HG03103 (cell line): ENCODE measurements around the gene TCEANC2.
"Not testable (repeated sequence)": the region's sequence is repeated elsewhere in the genome, so short reads cannot be mapped to it uniquely, and the experiment has no call there.

Source experiments
- ATAC-seq: cut with Tn5 transposase; IDR thresholded peaks from one replicate; pipeline ENCODE4 v1.9.1; 2021; ENCODE audit warnings: low read depth; ENCODE audit not compliant: unreplicated experiment

The TCEANC2 gene

DNA sequence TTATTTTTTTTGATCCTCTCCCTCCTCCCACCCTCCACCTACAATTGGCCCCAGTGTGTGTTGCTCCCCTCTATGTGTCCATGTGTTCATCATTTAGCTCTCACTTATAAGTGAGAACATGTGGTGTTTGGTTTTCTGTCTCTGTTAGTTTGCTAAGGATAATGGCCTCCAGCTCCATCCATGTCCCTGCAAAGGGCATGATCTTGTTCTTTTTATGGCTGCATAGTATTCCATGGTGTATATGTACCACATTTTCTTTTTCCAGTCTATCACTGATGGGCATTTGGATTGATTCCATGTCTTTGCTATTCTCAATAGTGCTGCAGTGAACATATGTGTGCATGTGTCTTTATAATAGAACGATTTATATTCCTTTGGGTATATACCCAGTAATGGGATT, 28.6 kb upstream of the TCEANC2 start:
- not testable (repeated sequence) for ATAC-seq

DNA sequence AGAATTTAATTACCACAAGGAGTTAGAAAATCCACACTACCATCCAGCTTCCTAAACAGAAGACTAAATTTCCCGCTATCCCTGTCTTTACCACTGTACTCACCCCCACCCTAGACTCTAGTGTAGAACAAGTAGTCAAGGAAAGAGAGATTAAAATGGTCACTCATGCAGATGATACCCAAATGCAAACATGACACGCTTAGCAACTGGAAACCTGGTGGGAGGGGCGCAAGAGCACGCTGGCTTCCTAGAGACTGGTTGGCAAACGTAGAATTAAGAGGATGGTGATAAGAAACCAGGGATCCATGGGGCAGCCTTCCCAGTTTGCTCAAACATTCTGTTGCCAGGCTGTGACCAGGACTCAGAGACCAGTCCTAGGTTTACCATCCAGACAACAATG, 25.6 kb upstream of the TCEANC2 start:
- ATAC-seq, result no peak

DNA sequence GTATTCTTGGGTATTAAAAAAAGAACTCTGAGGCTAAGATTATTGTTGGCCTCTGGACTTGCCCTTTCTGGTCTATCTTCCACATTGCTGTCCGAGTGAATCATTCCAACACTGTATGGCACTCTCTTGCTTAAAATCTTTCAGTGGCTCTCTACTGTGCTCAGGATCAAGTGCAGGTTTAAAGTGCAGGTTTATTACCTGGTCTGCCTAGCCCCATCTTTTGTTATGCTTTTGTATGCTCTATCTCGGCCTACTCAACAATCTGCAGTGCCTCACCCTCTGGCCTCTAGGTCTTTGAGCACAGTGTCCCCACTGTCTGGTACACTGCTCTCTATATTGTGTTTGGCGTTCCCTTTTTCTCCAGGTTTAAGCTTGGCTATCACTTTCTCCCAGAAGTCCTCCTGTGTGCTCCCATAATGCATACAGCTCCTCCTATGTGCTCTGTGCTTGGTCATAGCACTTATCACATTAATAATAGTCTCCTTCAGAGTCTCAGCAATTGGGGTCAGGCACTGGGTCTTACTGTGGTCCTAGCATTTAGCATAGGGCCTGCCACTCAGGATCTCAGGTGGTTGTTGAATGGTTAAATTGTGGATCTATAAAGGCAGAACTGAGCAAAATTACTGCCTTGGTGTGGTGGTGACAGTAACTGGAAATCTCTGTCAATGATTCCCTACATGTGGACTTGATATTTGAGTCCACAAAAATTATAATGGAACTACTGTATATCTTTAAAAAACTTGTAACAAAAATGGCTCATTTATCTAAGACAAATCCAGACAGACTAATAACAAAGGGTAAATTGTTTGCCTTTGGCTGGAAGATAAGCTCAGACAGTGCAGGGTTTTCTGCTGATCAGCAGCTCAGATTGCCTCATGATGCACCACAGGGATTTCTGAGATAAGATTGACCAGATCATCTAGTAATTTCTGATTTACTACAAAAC, 24.8 kb upstream of the TCEANC2 start:
- ATAC-seq, result no peak

DNA sequence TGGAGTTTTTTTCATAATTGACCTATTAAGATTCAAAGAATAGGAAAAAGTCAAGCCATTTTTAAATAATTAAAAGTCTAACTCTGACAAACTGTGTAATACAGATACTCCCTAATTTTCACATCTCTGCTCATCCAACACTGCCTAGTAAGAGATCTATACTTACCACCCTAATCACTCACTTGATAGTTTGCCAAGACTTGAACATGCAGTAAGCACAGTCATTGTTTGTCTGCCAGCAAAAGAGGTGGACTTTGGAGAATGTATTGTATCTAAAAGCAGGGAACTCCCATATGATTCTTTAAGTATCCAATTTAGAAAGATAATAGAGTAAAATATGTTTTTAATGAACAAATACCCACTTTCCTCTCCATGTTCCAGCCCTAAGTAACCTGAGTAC, 15.9 kb upstream of the TCEANC2 start:
- no peak for ATAC-seq

DNA sequence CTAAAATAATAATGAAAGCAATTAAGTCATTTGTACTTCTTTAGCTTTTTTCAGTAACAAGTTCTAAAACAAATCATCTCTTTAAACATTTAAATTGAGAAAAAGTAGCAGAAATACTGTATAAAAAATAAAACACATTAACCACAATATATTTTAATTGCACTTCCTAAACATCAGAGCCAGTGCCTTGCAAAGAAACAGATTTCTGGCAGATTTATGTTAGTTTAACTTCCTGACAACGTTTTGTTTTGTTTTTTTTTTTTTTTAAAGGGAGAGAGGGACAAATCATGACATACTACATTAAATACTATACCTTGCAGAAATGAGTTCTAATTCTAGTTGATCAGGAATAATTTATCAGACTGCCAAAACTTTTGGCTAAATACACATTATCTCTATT, 11.6 kb upstream of the TCEANC2 start:
- ATAC-seq, result no peak

DNA sequence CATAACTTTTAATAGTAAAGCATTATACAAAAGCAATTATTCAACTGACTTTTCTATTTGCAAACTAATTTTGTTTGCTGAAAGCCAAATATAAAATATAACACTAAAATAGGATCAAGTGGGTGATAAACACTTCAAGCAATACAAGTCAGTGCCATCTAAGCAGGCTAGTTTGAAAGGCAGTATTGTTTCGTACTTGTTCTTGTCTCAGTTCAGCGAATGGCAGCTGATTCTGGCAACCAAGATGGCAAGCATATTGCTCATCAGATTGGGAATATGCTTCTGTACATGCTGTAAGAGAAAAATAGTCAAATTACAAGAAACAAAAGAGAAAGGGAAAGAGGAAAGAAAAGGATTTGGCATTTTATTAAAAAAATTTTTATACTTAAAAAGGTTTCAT, 7.9 kb upstream of the TCEANC2 start:
- ATAC-seq, result no peak

GRCh38 chr1:54046671-54047383, 6.6 kb upstream of the TCEANC2 start:
- ATAC-seq, result no peak

DNA sequence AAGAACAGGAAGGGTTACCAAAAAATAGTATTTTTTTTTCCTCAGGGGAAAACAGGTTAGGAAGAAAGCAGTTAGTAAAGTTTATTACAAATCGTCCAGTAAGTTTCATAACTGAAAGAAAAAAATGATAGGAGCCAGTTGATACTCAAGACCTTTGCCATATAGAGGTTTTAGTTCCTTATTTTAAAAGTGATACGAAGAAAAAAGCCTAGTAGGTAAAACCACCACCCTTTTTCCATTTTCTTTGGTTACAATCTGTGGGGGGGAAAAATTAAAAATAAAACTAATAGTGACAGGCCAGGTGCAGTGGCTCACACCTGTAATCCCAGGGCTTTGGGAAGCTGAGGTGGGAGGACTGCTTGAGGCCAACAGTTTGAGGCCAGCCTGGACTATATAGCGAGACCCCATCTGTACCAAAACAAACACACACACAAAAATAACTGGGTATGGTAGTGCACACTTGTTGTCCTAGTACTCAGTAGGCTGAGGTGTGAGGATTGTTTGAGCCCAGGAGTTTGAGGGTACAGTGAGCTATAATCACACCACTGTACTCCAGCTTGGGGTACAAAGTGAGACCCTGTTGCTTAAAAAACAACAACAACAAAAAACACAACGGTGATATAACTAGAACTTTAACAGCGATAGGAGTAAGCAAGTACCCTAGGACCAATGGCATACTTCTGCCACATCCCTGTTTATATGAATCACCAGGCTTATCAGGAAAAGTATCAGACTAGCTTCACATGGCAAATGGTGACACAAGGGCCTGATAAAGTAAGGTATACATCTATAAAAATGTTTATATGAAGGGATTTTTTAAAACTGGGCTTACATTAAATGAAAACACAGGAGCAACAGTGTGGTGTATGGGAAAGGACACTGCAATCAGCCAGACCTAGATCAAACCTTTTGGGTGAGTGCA, 5.8 kb upstream of the TCEANC2 start:
- ATAC-seq, result no peak

GRCh38 chr1:54050435-54050834, 3.0 kb upstream of the TCEANC2 start:
- ATAC-seq, result not testable (repeated sequence)

DNA sequence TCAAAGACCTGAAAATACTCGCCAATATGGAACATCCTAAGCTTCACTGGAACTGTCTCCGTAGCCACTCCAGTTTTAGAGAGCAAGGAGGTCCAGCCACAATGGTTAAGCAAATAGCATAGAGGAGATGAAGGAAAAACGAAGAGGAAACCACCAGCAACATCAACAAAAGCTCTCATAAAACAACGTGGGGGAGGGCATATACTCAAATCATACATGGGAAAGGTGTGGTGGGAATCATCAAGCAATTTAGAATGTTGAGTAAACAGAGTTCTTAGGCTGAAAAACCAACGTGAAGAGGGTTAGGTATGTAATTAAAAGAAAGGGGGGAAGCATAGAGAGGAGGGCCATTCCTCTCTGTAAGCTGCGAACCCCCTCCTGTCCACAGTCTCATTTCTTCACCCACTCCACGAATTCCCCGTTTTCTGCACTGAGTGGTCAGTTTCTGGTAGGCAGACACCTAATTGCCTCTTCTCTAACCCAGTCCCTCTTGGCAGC, 1.4 kb upstream of the TCEANC2 start:
- no peak for ATAC-seq

DNA sequence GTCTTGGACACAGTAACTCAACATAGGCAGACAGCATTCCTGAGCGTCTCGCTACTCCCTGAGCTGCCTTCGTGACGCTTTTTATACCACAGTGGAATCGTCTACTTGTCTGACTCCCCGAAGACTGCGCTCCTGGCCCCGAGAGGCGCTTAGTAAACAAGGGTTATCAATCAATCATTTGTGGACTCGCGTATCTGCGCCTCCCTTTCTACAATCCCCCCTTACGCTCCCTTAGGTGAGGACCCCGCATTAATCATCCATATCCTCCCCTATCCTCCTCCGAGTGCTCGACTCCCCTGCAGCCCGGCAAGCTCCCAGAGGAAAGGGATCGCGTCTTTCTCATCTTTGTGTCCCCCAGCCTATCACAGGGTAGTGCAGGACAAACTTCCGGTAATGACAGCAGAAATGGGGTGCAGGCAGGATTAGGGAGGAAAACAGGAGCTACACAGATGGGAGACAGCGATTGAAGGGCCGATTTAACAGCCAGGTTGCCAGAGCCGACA, 926 bp upstream of the TCEANC2 start:
- ATAC-seq, result no peak

DNA sequence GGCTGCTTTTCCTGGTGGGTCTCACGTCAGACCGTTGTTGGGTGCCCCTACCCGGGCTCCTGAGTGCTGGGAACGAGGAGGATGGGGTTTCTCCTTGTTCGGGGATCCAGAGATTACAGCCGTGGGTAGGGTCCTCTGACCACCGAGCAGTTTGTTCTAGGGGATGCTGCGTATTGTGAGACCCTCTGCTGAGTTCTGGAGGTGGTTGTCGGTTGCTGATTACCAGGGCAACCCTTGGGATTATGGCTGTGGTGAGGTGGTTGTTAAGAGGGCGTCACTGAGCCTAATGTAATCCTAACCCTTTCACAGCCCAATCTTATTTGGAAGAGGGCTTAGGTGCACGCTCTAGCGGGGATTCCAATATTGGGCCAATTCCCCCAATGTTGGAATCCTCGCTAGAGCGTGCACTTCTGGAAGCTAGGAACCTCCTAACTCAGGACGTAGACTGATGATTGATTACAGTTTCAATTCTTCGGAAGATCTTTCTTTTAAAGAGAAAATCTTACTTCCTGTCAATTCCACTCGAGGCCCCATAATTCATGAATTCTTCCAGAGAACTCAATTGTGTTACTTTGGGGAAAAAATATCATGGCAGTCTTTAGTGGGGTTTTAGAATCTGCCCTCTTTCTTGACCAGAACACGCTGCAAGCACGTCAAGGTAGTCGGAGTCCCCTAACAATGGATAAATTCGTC, 483 bp downstream of the TCEANC2 start:
- no peak for ATAC-seq

- ATAC-seq, result no peak
These were observed 986 bp downstream of the TCEANC2 start for GRCh38 chr1:54054438-54054749.

GRCh38 chr1:54064299-54064698, 10.9 kb downstream of the TCEANC2 start:
- ATAC-seq, result no peak

DNA sequence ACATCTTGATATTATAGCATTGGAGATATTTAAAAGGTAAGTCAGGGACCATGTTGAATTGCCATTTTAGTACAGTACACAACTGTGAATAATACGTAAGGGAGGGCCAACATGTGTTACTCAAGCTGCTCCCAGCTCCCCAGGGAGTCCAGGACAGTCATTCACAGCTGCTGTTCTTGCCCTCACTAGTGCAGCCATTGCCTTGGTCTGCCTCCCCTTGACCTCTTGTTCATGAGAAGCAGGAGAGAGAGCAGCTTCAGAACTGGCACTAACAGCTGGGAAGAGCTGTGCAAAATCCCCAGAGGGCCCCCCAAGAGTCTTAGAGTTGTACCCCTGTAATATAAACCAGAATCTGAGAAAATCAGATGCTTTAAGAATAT, 16.4 kb downstream of the TCEANC2 start:
- no peak for ATAC-seq

- no peak for ATAC-seq
These were observed 16.9 kb downstream of the TCEANC2 start for GRCh38 chr1:54070171-54070837.

GRCh38 chr1:54077359-54077758, 24.0 kb downstream of the TCEANC2 start:
- no peak for ATAC-seq

GRCh38 chr1:54080598-54081049, 27.2 kb downstream of the TCEANC2 start:
- no peak for ATAC-seq
